ENCODE data around the gene RBMS3. TPM values are rescaled to one million over a fixed set of nuclear protein-coding genes. Genes with fewer than 3 reads are reported as not detected.
"Not testable (repeated sequence)": the region's sequence is repeated elsewhere in the genome, so short reads cannot be mapped to it uniquely, and the experiment has no call there.

Gene RBMS3
- total RNA-seq (2021; ENCODE audit: unreplicated experiment) (0.42 TPM), Bru-seq, nascent RNA (percentile 12 among the genes with signal in this experiment), BruChase-seq, experiment 1, labeled RNA remaining after a 6-hour chase (percentile 7 among the genes with signal in this experiment), BruChase-seq, experiment 2, labeled RNA remaining after a 2-hour chase (percentile 11 among the genes with signal in this experiment)
- polyA plus RNA-seq (2012) = 0.07 and 0.31 TPM in 2 replicates
- long read RNA-seq = 0 reads

GRCh38 chr3:29280404-29281093 lies at the start of gene RBMS3:
TSS of gene RBMS3 (plus strand) at chr3:29281071.
- POLR2A ChIA-PET = interaction anchor here (0.7 to 0.9 kb wide), 2 partner anchors 12 to 117 kb away, joined by 3 to 6 read pairs; no protein-coding TSS in a partner anchor
- Histone ChIP-seq H3K36me3 (ENCODE audit: control insufficient read depth in 1 of 2, insufficient read depth in 2 of 2, low read length in 2 of 2) (no peaks in the 10 kb centered on the region), H3K4me1 (ENCODE audit: control insufficient read depth in 1 of 2, insufficient read depth in 2 of 2, low read length in 2 of 2) (peaks cover 5 to 9% of the 10 kb centered on the region in 2 experiments; a peak in 2 of 4 replicates), H3K9me2 (ENCODE audit: insufficient read depth) (no peaks in the 10 kb centered on the region), H3K4me3 (replicated peaks in 1 of 2; ENCODE audit: low read depth in 1 of 2, low read length in 2 of 2) (peak within 1 kb of the TSS; percentile 32 to 51), H3K4me2 (ENCODE audit: low read length) (peak within 1 kb of the TSS; percentile 76), H4K20me1 (ENCODE audit: insufficient read depth) (no peaks in the 10 kb centered on the region), H3K79me2 (ENCODE audit: insufficient read depth, low read length) (no peaks in the 10 kb centered on the region), H3K27me3 (ENCODE audit: insufficient read depth, low read length) (peaks cover 17% of the 10 kb centered on the region), H3K27ac (ENCODE audit: low read depth, low read length) (0 out of 2 replicates have a peak within 1 kb of the TSS, but pooled peaks have one; percentile 4), H3K9ac (ENCODE audit: low read length) (no peak within 1 kb of the TSS), H2AFZ (ENCODE audit: low read depth, low read length, poor library complexity, severe bottlenecking) (peak within 1 kb of the TSS; percentile 86), H3K9me3 (ENCODE audit: control insufficient read depth in 1 of 2, insufficient read depth in 1 of 2, low read depth in 1 of 2, low read length in 2 of 2) (no peaks in the 10 kb centered on the region)
- intact Hi-C loops (cut with micrococcal nuclease) = no loop called here
- peak; percentile 48 for DNase-seq (ENCODE audit: low read depth, low spot score)
- RAD21 ChIA-PET (ENCODE audit: low non-redundant PET in 1 of 2, low total read pairs in 2 of 2, uncharacterized antibody in 2 of 2, unreplicated experiment in 2 of 2) = no interaction called here
- CTCF ChIA-PET = interaction anchor here (0.7 kb wide), 1 partner anchor 659 kb away, joined by 3 read pairs; no protein-coding TSS in a partner anchor
- peak; percentile 95 for ATAC-seq
- no TSS peak for BruUV-seq (replicated peaks)
- peak; percentile 51 for TF ChIP-seq RAD21 (IDR thresholded peaks at IDR 0.05; ENCODE audit: low read depth)
- no peak for TF ChIP-seq FOSL1 (IDR thresholded peaks at IDR 0.05; ENCODE audit: low read depth)
- no peak for TF ChIP-seq MAX (IDR thresholded peaks at IDR 0.05)
- no peak for TF ChIP-seq POLR2A (IDR thresholded peaks at IDR 0.05; ENCODE audit: borderline replicate concordance, extremely low read depth, insufficient read depth, insufficient read length)
- peak; percentile 13 to 19 (median 18); a peak in 1 of 6 replicates for TF ChIP-seq CTCF (IDR thresholded peaks at IDR 0.05 in 2 of 3, conservative IDR thresholded peaks at IDR 0.05 in 1 of 3; ENCODE audit: borderline replicate concordance in 1 of 3, insufficient read depth in 1 of 3, low read depth in 2 of 3, low read length in 2 of 3)
- no peak for TF ChIP-seq SRF (IDR thresholded peaks at IDR 0.05; ENCODE audit: low read depth)

GRCh38 chr3:29233126-29233525 lies 47.7 kb upstream of the RBMS3 start:
- H3K9me3 ChIP-seq (ENCODE audit: control insufficient read depth in 1 of 2, insufficient read depth in 1 of 2, low read depth in 1 of 2, low read length in 2 of 2); H3K9me2 ChIP-seq (ENCODE audit: insufficient read depth); H2AFZ ChIP-seq (ENCODE audit: low read depth, low read length, poor library complexity, severe bottlenecking); ATAC-seq; CTCF ChIA-PET; H3K36me3 ChIP-seq (ENCODE audit: control insufficient read depth in 1 of 2, insufficient read depth in 2 of 2, low read length in 2 of 2); H4K20me1 ChIP-seq (ENCODE audit: insufficient read depth); RAD21 ChIA-PET (ENCODE audit: low non-redundant PET in 1 of 2, low total read pairs in 2 of 2, uncharacterized antibody in 2 of 2, unreplicated experiment in 2 of 2); H3K4me1 ChIP-seq (ENCODE audit: control insufficient read depth in 1 of 2, insufficient read depth in 2 of 2, low read length in 2 of 2); H3K9ac ChIP-seq (ENCODE audit: low read length); H3K4me2 ChIP-seq (ENCODE audit: low read length); H3K27ac ChIP-seq (ENCODE audit: low read depth, low read length); BruUV-seq (replicated peaks); DNase-seq (ENCODE audit: low read depth, low spot score); H3K27me3 ChIP-seq (ENCODE audit: insufficient read depth, low read length); H3K4me3 ChIP-seq (replicated peaks in 1 of 2; ENCODE audit: low read depth in 1 of 2, low read length in 2 of 2); intact Hi-C loops (cut with micrococcal nuclease); POLR2A ChIA-PET; H3K79me2 ChIP-seq (ENCODE audit: insufficient read depth, low read length): not testable (repeated sequence)

Data from HCT116 (cell line).